Endothelial cell of umbilical vein (primary cell): ENCODE measurements around the gene MRPL24.

Experiments
- CTCF ChIP-seq, 2 donors: IDR thresholded peaks; 1 replicate in 1 of 2; 2 replicates in 1 of 2; pipeline ENCODE4 v1.5.1; 2011; ENCODE audit warnings: low read length in 2 of 2, mild to moderate bottlenecking in 2 of 2, moderate library complexity in 2 of 2, control low read depth in 1 of 2, inconsistent platforms in 1 of 2, low read depth in 1 of 2; ENCODE audit not compliant: insufficient read depth in 1 of 2; ENCODE audit errors: extremely low read depth in 1 of 2
- POLR2A ChIP-seq: IDR thresholded peaks from 2 replicates; pipeline ENCODE4 v1.6.1; 2012; ENCODE audit warnings: low read depth, mild to moderate bottlenecking, control low read depth, low read length

DNA sequence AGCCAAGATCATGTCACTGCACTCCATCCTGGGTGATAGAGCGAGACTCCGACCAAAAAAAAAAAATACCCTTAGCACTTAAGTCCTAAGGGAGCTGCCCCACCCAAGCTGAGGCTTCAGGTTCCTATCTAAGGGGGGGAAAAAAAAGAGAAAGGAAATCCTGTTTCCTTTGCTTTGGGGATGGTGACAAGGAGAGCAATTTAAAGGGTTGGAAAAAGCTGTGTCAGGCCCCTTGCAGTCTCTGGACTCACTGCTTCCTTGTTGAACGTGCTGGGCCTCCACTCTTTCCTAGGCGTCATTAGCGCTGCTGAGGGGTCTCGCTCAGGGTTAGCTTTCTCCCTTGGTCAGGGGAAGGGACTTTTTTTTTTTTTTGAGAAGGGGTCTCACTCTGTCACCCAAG is 44.6 kb upstream of the MRPL24 start:
- TF ChIP-seq CTCF (IDR thresholded peaks at IDR 0.05; ENCODE audit: extremely low read depth in 1 of 2, insufficient read depth in 1 of 2, low read depth in 1 of 2, low read length in 2 of 2): no peak
- no peak for TF ChIP-seq POLR2A
